ENCODE measurements around the gene KRTAP5-7. TPM values are rescaled to one million over a fixed set of nuclear protein-coding genes. Genes with fewer than 3 reads are reported as not detected.

KRTAP5-7 gene
- total RNA-seq, 5 donors from 2014 or later (not counting 1 experiment from before 2014, with no cell fraction given) = not detected

DNA sequence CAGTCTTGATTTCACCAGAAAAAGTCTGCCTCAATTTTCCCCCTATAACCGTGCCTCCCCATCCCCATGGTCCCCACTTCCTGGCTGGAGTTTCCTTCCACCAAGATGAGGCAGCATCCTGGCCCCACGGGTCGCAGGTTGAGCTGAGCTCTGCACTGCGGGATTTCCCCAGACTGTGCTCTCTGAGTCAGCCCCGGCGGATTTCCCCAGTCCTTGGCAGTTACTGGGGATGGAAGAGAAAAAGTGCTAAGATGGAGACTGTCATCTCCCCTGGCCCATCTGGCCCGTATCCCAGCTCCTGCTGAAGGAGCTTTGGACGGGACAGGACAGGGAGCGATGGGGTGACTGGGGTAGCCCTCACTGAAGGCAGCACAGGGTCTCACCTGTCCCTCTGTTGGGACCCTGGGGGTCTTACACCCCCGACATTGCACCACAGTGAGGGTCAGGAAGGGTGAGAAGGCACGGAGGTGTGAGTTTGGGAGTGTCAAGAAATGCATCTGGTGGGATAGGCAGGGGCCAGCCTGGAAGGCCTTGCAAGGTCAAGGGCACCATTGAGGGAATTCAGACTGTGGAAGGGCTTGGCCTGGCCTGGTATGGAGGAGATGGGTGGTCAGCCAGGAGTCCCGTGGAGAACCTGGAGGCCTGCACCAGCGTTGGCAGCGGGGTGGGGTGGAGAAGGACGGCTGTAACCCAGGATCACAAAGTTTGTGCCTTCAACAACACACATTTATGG, 37.6 kb upstream of the KRTAP5-7 start:
- Mint-ChIP-seq H3K27ac (no peak overlapping the region), H3K36me3 (peaks cover 73% of the 10 kb centered on the region), H3K27me3 (no peaks in the 10 kb centered on the region), H3K4me1 (peaks cover 0 to 5% (median 4%) of the 10 kb centered on the region in 3 donors), H3K9me3 (no peaks in the 10 kb centered on the region), H3K4me3 (no peak overlapping the region)
- ATAC-seq (replicated peaks in 1 of 4) (no peak), DNase-seq (peak in 4 of 35 experiments; percentile 3 to 20 (median 8))
- no peaks in the 10 kb centered on the region for H3K4me1 ChIP-seq (ENCODE audit: control insufficient read depth in 1 of 2, extremely low read depth in 1 of 2, insufficient read depth in 2 of 2, low read length in 2 of 2)
- H3K9me3 ChIP-seq = no peaks in the 10 kb centered on the region
- no peaks in the 10 kb centered on the region for H3K27me3 ChIP-seq (replicated peaks in 1 of 2; ENCODE audit: control insufficient read depth in 2 of 2, extremely low read depth in 1 of 2, insufficient read depth in 2 of 2, low read length in 1 of 2)
- H3K36me3 ChIP-seq (ENCODE audit: control insufficient read depth in 2 of 2, extremely low read depth in 1 of 2, insufficient read depth in 1 of 2, low read length in 1 of 2) = peaks cover 26 to 63% of the 10 kb centered on the region in 2 donors
- H3K4me3 ChIP-seq (ENCODE audit: control insufficient read depth in 1 of 2, extremely low read depth in 1 of 2, low read length in 1 of 2) = no peak overlapping the region
- CTCF ChIA-PET = no interaction called here
- POLR2A ChIA-PET = no interaction called here
- no peak overlapping the region for H3K27ac ChIP-seq (ENCODE audit: low read length)
- 56% methylated on average over 11 of the region's 15 CpGs for WGBS (ENCODE audit: insufficient coverage)

DNA sequence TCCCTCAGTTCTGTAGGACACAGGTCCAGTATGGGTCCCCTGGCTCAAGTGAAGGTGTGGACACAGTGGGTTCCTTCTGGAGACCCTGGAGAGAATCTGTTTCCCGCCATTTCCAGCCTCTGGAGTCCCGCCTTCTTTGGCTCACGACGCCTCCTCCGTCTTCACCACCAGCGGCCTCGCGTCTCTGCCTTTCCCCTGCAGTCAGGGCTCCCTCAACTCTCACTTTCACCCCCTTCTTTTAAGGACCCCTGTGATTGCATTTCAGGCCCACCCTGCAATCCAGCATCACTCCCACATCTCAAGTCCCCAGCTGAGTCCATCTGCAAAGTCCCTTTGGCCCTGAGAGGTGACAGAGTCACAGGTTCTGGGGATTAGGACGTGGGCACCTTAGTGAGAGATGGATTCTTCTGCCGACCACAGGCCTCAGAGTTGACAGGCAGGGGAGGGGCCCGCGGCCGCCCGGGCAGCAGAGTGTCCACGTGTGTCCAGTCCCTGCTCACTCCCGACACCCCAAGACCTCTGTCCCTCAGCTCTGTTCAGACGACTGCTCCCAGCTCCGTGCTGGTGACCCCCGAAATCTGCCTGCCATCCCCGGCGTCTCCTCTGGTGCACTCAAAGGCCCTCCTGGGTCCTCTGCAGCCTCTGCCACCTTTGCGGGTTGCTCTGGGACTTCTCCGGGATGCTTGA, 36.9 kb upstream of the KRTAP5-7 start:
- Histone ChIP-seq H3K9me3 (no peaks in the 10 kb centered on the region), H3K36me3 (ENCODE audit: control insufficient read depth in 2 of 2, extremely low read depth in 1 of 2, insufficient read depth in 1 of 2, low read length in 1 of 2) (peaks cover 24 to 60% of the 10 kb centered on the region in 2 donors), H3K27ac (ENCODE audit: low read length) (no peak overlapping the region), H3K27me3 (replicated peaks in 1 of 2; ENCODE audit: control insufficient read depth in 2 of 2, extremely low read depth in 1 of 2, insufficient read depth in 2 of 2, low read length in 1 of 2) (no peaks in the 10 kb centered on the region), H3K4me1 (ENCODE audit: control insufficient read depth in 1 of 2, extremely low read depth in 1 of 2, insufficient read depth in 2 of 2, low read length in 2 of 2) (no peaks in the 10 kb centered on the region), H3K4me3 (ENCODE audit: control insufficient read depth in 1 of 2, extremely low read depth in 1 of 2, low read length in 1 of 2) (no peak overlapping the region)
- H3K27me3 Mint-ChIP-seq = no peaks in the 10 kb centered on the region
- DNase-seq (peak in 3 of 35 experiments; percentile 2 to 11 (median 9)), ATAC-seq (replicated peaks in 1 of 4) (no peak)
- no peak overlapping the region for H3K27ac Mint-ChIP-seq
- peaks cover 72% of the 10 kb centered on the region for H3K36me3 Mint-ChIP-seq
- ChIA-PET CTCF (no interaction called here), POLR2A (no interaction called here)
- H3K9me3 Mint-ChIP-seq = no peaks in the 10 kb centered on the region
- H3K4me3 Mint-ChIP-seq = no peak overlapping the region
- 92% methylated on average over 23 of the region's 23 CpGs for WGBS (ENCODE audit: insufficient coverage)
- peaks cover 0 to 5% (median 4%) of the 10 kb centered on the region in 3 donors for H3K4me1 Mint-ChIP-seq

DNA sequence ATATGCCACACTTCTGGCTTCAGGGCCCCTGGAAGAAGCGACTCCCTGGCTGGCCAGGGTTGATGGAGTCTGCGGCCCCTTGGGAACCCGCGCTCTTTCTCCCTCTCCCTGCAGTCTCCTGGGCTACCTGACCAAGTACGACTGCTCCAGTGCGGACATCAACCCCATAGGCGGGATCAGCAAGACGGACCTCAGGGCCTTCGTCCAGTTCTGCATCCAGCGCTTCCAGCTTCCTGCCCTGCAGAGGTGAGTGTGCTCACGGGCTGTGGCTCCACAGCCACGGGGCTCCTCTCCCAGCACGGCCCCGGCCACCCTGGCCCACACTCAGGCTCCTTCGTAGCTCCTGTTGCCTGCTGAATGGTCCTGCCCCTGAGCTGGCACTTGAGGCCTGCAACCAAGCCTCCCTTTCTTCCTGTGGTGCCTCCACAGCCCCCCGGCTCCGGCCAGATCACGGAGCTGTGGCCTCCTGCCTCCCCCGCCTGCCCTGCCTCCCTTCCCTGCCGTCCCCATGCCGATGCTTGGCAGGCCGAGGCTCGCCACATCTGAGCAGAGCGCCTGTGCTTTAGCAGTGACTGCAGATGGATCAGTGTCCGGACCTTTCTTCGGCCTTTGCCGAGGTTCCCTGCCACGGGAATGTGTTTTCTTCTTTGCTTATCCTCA, 36.2 kb upstream of the KRTAP5-7 start:
- H3K4me3 ChIP-seq (ENCODE audit: control insufficient read depth in 1 of 2, extremely low read depth in 1 of 2, low read length in 1 of 2) = no peak overlapping the region
- no peaks in the 10 kb centered on the region for H3K4me1 ChIP-seq (ENCODE audit: control insufficient read depth in 1 of 2, extremely low read depth in 1 of 2, insufficient read depth in 2 of 2, low read length in 2 of 2)
- POLR2A ChIA-PET = no interaction called here
- peaks cover 21 to 60% of the 10 kb centered on the region in 2 donors for H3K36me3 ChIP-seq (ENCODE audit: control insufficient read depth in 2 of 2, extremely low read depth in 1 of 2, insufficient read depth in 1 of 2, low read length in 1 of 2)
- WGBS (ENCODE audit: insufficient coverage) = 97% methylated on average over 27 of the region's 28 CpGs
- H3K4me1 Mint-ChIP-seq = peaks cover 0 to 5% (median 4%) of the 10 kb centered on the region in 3 donors
- no peak for ATAC-seq (replicated peaks in 1 of 4)
- CTCF ChIA-PET = no interaction called here
- no peaks in the 10 kb centered on the region for H3K27me3 ChIP-seq (replicated peaks in 1 of 2; ENCODE audit: control insufficient read depth in 2 of 2, extremely low read depth in 1 of 2, insufficient read depth in 2 of 2, low read length in 1 of 2)
- no peaks in the 10 kb centered on the region for H3K9me3 ChIP-seq
- H3K27ac Mint-ChIP-seq = no peak overlapping the region
- H3K27me3 Mint-ChIP-seq = no peaks in the 10 kb centered on the region
- H3K36me3 Mint-ChIP-seq = peaks cover 73% of the 10 kb centered on the region
- H3K4me3 Mint-ChIP-seq = no peak overlapping the region
- H3K27ac ChIP-seq (ENCODE audit: low read length) = no peak overlapping the region
- H3K9me3 Mint-ChIP-seq = no peaks in the 10 kb centered on the region
- DNase-seq = peak in 2 of 35 experiments; percentile 3 to 21

DNA sequence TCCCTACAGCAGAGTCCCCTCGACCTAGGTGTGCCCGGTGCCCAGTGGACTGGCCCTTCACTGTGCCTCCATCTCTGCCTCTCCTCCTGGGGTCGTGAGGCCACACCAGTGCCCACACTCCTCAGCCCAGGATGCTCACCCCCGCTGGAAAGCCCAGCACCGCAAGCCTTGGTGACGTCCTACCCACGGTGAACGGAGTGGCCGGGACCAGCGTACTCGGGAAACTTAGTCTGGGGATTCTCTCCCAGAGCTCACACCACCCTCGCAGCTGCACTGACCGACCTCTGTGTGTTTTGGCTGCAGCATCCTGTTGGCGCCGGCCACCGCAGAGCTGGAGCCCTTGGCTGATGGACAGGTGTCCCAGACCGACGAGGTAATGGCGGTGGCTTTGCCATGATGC, 35.5 kb upstream of the KRTAP5-7 start:
- Histone ChIP-seq H3K27me3 (replicated peaks in 1 of 2; ENCODE audit: control insufficient read depth in 2 of 2, extremely low read depth in 1 of 2, insufficient read depth in 2 of 2, low read length in 1 of 2) (no peaks in the 10 kb centered on the region), H3K4me3 (ENCODE audit: control insufficient read depth in 1 of 2, extremely low read depth in 1 of 2, low read length in 1 of 2) (no peak overlapping the region), H3K36me3 (ENCODE audit: control insufficient read depth in 2 of 2, extremely low read depth in 1 of 2, insufficient read depth in 1 of 2, low read length in 1 of 2) (peaks cover 27 to 60% of the 10 kb centered on the region in 2 donors), H3K9me3 (no peaks in the 10 kb centered on the region), H3K27ac (ENCODE audit: low read length) (no peak overlapping the region), H3K4me1 (ENCODE audit: control insufficient read depth in 1 of 2, extremely low read depth in 1 of 2, insufficient read depth in 2 of 2, low read length in 2 of 2) (no peaks in the 10 kb centered on the region)
- Mint-ChIP-seq H3K4me3 (no peak overlapping the region), H3K4me1 (peaks cover 0 to 5% (median 4%) of the 10 kb centered on the region in 3 donors), H3K9me3 (no peaks in the 10 kb centered on the region), H3K27me3 (no peaks in the 10 kb centered on the region), H3K36me3 (peaks cover 73% of the 10 kb centered on the region), H3K27ac (no peak overlapping the region)
- no peak for ATAC-seq (replicated peaks in 1 of 4)
- peak in 2 of 35 experiments; percentile 2 to 15 for DNase-seq
- ChIA-PET CTCF (no interaction called here), POLR2A (no interaction called here)
- 100% methylated on average over 12 of the region's 19 CpGs for WGBS (ENCODE audit: insufficient coverage)

DNA sequence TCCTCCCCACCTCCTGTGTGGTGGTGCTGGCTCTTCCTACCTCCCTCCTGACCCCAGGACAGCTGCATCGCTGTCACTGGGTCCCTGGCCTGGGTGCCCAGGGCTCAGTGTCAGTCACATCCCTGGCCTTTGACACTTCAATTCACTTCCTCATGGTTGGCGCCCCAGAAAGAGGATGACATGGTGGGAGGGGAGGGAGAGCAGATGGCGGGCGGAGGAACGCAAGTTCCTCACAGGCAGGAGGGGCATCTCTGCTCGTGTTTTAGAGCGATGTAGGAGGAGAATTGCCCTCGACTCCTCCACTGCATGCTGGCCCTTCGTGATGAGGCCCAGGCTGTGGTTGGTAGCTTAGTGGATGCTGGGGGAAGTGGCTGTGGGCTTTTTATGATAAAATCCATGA, 35.1 kb upstream of the KRTAP5-7 start:
- POLR2A ChIA-PET = no interaction called here
- Mint-ChIP-seq H3K4me1 (peaks cover 0 to 5% (median 4%) of the 10 kb centered on the region in 3 donors), H3K4me3 (no peak overlapping the region), H3K27me3 (no peaks in the 10 kb centered on the region), H3K9me3 (no peaks in the 10 kb centered on the region), H3K36me3 (peaks cover 74% of the 10 kb centered on the region), H3K27ac (no peak overlapping the region)
- Histone ChIP-seq H3K9me3 (no peaks in the 10 kb centered on the region), H3K4me1 (ENCODE audit: control insufficient read depth in 1 of 2, extremely low read depth in 1 of 2, insufficient read depth in 2 of 2, low read length in 2 of 2) (no peaks in the 10 kb centered on the region), H3K36me3 (ENCODE audit: control insufficient read depth in 2 of 2, extremely low read depth in 1 of 2, insufficient read depth in 1 of 2, low read length in 1 of 2) (peaks cover 32 to 62% of the 10 kb centered on the region in 2 donors), H3K27me3 (replicated peaks in 1 of 2; ENCODE audit: control insufficient read depth in 2 of 2, extremely low read depth in 1 of 2, insufficient read depth in 2 of 2, low read length in 1 of 2) (no peaks in the 10 kb centered on the region), H3K27ac (ENCODE audit: low read length) (no peak overlapping the region), H3K4me3 (ENCODE audit: control insufficient read depth in 1 of 2, extremely low read depth in 1 of 2, low read length in 1 of 2) (no peak overlapping the region)
- CTCF ChIA-PET = no interaction called here
- WGBS (ENCODE audit: insufficient coverage) = 95% methylated on average over 5 of the region's 9 CpGs
- ATAC-seq (replicated peaks in 1 of 4) (no peak), DNase-seq (peak in 2 of 35 experiments; percentile 0 to 11)

DNA sequence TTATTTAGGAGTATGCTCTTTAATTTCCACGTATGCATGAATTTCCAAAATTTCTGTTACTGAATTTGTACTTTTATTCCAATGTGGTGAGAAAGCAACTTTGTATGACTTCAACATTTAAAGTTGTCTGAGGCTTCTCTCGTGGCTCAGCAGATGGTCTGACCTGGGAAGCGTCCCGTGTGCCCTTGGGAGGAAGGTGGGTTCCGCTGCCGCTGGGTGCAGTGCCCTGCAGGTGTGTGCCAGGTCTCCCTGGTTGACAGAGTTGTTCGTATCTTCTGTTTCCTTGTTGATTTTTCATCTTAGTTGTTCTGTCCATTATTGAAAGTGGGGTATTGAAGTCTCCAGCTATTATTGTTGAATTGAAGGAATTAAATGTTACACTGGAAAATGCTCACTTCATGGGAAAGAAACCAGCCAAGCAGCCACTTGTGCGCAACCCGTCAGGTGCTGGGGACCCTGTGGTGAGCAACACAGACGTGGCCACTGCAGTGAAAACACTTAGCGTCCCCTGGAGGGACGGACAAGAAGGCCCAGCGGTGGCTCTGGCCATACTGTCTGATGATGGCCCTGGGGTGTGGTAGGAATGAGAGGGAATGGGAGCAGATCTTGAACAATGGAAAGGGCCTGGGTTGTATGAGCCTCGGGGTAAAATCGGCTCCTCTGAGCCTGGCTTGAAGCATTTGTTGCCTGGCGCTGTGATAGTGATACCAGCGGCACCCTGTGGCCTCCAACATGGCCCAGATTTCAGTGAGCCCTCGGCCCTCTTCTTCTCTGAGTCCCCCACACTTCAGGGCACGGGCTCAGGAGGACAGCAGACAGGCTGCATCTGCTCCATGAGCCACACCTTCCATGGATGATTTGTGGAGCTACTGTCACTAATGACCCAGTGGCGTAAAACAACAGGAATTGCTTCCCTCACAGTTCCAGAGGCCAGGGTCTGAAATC, 31.5 kb upstream of the KRTAP5-7 start:
- CTCF ChIA-PET = no interaction called here

More for the DNA sequence above, 31.5 kb upstream of the KRTAP5-7 start:
- Histone ChIP-seq H3K9me3 (no peaks in the 10 kb centered on the region), H3K4me3 (ENCODE audit: control insufficient read depth in 1 of 2, extremely low read depth in 1 of 2, low read length in 1 of 2) (no peak overlapping the region), H3K36me3 (ENCODE audit: control insufficient read depth in 2 of 2, extremely low read depth in 1 of 2, insufficient read depth in 1 of 2, low read length in 1 of 2) (peaks cover 42 to 85% of the 10 kb centered on the region in 2 donors), H3K27ac (ENCODE audit: low read length) (no peak overlapping the region), H3K4me1 (ENCODE audit: control insufficient read depth in 1 of 2, extremely low read depth in 1 of 2, insufficient read depth in 2 of 2, low read length in 2 of 2) (no peaks in the 10 kb centered on the region), H3K27me3 (replicated peaks in 1 of 2; ENCODE audit: control insufficient read depth in 2 of 2, extremely low read depth in 1 of 2, insufficient read depth in 2 of 2, low read length in 1 of 2) (no peaks in the 10 kb centered on the region)
- Mint-ChIP-seq H3K4me3 (no peak overlapping the region), H3K36me3 (peaks cover 80% of the 10 kb centered on the region), H3K27ac (no peak overlapping the region), H3K27me3 (no peaks in the 10 kb centered on the region), H3K4me1 (no peaks in the 10 kb centered on the region), H3K9me3 (no peaks in the 10 kb centered on the region)
- POLR2A ChIA-PET = no interaction called here
- 89% methylated on average over 18 of the region's 20 CpGs for WGBS (ENCODE audit: insufficient coverage)
- DNase-seq (peak in 2 of 35 experiments; percentile 4 to 9), ATAC-seq (replicated peaks in 1 of 4) (no peak)
